HG03139 (cell line): ENCODE measurements around the gene TSPAN9.

ENCODE experiments used
- ATAC-seq: cut with Tn5 transposase; IDR thresholded peaks from one replicate; pipeline ENCODE4 v1.9.1; 2021; ENCODE audit not compliant: unreplicated experiment

TSPAN9 gene

DNA sequence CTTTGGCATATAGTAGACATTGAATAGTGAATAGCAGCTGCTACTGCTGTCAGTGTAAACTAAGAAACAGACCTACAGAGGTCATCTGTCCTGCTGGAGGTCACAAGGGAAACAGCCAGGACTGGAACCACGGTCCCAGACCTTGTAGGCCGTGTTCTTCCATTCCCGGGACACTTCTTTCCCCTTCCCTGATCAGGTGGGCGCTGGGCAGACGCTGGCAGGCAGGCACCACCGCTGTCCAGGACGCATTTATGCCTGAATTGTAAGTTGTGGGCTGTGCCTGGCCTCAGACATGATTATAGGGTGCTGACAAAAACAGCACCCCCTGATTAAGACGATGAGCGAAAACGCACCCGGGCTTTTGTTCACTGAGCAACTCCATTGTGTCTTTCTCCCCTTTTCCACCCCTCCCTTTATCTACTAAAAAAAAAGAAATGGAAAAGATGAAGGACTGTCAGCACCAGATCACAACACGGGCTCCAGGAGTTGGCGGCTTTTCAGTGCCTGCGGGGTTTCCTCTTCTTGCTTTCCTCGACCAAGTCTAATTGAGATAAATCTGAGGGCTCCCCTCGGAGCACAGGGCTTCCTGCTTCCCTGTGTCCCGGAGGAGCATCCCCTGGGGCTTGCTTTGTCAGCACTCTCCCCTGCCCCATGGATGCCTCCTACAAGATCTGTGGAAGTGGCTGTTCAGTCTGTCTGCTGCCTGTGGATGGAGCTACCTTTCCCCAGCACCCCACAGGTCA, 80.6 kb downstream of the TSPAN9 start:
- no peak for ATAC-seq

DNA sequence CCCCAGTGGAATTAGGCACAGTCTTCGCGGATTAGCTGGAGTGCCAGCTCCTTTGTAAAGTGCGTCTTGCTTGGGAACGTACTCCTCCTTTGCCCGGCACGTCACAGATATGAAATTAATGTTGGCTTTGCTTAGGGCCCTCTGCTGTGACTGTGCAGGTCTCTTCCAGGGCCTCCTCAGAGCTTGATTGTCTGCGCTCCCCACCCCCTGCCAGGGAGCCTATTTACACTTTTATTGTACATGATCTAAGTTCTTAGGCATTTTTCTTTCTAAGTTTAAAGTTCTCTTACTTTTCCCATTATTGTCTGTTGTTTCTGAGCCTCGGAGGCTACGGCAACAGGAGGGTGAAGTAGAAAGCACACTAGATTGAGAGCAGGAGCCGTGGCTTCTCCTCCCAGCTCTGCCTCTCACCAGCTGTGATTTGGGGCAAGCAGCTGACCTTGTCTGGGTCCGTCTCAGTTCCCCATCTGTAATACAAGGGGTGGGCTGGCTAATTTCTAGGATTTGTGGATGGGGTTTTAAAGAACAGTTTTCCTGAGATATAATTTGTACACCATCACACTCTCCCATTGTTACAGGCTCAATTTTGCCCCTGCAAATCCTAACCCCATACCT, 81.8 kb downstream of the TSPAN9 start:
- no peak for ATAC-seq

DNA sequence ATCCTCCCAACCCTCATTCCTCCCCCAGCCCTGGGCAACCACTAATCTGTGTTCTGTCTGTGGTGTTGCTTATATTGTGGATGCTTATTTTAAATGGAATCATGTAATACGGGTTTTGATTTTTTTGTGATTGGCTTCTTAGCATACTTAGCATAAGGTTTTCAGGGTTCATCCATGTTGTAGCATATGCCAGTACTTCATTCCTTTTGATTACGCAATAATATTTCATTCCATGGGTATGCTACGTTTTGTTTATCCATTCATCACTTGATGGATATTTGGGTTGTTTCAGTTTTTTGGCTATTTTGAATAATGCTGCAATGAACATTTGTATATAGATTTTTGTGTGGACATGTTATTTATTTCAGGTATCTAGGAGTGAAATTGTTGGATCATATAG, 82.9 kb downstream of the TSPAN9 start:
- ATAC-seq: no peak

DNA sequence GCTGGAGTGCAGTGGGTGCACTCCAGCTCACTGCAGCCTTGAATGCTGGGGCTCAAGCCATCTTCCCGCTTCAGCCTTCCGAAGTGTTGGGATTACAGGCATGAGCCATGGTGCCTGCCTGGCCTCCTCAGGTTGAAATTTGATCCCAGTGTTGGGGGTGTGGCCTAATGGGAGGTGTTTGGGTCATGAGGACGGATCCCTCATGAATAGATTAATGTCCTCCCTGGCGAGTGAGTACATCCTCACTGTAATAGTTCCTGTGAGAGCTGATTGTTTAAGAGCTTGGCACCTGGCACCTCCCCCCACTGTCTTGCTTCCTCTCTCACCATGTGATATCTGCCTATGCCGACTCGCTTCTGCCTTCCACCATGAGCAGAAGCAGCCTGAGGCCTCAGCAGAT, 84.7 kb downstream of the TSPAN9 start:
- no peak for ATAC-seq

DNA sequence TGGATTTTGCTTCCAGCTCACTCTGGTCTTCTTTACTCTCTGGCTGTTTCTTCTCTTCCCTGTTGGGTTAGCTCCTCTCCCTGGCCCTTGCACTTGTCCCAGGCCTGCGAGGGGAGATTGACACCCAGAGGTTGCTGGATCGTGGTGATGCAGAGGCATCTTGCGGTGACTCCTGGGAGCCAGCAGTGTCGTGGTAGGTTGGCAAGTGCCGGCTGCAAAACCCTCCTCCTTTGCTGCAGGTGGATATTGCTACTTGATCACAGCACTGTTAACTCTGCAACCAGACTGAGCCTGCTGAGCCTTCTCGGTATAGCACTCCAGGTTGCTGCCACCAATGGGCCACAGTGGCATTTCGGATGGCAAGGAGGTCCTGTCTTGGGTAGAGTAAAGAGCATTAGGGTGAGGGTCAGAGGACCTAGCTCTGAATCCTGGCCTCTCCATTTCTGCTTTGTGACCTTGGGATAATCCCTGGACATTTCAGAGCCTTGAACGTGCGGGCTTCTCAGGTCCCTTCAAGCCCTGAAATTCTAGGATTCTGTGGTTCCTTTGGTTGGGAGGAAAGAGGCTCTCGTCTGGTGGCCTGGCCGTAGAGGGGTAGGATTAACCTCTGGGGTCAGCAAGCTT, 87.4 kb downstream of the TSPAN9 start:
- ATAC-seq: no peak

DNA sequence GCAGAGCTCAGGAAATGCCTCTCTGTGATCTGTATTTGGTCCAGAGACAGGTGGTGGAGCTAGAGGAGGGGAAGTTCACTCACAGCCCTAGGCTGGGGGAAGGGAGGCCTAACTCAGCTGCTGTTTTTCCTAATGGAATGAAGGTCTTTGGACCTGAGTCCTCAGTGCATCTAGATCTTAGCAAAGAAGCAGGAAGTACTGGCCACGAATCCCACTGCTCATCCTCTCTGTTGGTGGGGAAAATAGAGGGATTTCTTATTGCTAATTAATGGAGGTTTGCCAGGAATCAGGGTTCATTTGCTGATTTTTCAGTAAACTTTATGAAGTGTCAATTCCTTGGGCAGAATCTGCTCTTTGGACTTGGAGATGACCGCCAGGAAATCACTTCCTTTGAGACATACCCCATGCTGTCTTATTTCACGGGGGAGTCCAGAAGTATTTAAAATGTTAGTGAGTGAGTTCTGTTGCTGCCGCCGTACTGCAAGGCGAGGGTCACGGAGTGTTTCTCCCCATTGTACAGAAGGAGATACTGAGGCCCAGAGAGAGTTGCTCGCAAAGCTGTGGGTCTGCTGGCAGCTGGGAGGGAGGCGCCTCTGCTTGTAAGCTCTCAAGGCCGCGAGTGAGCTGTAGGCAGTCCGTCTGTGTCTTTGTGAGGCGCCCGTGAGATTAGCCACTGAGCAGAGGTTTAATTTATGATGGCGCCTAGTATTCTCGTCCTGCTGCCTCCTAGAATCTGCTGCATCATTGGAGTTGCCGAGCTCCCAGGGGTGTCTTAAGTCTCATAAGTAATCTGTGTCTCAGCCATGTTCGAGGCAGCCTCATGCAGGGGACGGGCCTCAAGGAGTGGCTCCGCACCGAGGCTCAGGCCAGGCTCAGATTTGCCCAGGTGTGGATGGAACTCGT, 88.2 kb downstream of the TSPAN9 start:
- no peak for ATAC-seq

DNA sequence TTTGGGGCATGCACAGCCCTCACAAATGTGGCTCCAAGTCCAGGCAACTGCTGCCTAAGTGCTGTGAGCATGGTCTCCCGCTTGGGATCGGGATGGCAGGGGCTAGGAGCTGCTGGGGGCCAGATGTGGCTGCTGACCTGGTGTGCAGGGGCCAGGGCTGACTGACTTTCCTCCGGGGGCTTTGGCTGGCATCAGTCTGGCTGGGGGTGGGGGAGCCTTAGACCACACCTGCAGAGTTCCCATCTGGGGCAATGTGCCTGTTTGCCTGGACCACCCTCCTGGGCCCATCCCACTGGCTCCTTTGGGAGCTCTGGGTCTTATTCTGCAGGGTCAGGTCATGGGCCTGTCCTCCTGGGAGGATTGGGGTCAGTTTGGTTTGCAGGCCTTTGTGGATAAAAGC, 90.5 kb downstream of the TSPAN9 start:
- ATAC-seq: no peak

DNA sequence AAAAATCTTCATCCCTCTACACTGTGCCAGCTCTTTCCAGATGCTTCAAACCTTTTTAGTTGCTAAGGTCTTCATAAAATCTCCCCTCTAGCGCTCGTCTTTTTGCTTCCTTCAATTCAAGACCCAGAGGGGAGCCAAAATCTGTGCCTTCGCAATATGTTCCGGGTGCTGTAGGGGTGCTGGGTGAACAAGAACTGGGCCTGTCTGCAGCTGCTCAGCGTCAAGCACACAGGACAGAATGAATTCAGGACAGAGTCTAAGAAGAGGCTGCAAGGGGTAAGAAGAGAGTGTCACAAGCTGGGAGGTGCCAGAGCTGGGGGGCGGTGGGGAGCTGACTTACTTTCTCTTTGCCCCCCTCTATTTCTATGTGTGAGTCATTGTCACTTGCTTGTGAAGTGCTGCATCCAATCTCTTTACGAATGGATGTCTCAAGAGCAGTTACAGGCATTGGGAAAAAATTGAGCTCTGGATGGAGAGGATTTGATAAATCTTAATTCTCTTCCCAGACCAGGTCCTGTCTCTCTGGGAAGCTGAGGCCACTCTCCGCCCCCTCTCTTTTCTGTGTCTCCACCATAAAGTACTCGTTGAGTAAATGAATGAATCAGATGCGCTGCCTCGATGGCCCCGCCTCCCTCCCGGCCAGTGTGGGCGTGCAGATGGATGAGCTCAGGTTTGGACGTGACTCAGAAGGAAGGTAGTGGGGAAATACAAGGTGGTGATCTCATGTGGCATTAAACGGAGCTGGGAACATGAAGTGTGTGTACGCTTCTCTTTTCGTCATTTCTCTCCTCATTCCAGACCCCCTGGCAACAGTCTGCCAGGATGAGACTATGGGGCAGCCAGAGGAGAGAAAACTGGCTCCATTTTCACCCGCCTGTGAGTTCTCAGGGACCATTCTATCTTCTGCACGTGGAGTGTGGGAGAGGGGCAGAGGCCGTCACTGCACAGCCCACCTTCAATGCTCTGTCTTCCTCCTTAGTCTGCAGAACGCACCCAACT, 91.3 kb downstream of the TSPAN9 start:
- no peak for ATAC-seq

DNA sequence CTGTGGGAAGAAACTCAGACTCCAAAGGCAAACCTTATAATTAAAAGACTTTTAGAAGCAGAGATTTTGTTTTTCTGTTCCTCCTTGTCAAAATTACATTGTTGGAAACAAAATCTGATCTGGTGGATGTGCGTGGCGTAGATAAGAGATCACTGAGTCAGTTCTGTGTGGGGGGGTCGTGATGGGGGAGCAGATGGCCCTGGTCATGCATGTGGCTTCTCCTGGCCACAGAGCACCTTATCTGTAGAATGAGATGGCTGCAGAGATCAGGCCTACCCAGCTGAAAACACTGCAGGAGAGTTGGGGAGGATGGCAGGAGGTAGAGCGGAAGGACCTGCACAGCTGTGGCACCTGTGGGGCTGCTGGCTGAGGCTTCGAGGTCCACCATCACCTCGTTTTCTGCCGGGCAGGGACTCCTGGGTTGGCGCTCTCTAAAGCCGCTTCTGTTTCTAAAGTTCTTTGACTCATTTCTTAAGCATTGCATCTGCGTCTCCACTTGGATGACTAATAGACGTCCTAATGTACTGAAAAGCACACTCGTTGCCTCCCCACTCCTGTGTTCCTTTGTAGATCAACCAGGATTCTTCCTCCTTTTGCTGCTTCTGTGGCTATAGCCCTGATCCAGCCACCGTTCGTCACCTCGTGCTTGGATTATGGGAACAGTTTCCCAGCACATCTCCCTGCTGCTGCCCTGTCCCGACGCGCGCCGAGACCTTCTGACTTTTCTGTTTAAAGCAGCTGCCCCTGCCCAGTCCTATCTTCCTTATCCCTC, 93.4 kb downstream of the TSPAN9 start:
- no peak for ATAC-seq

DNA sequence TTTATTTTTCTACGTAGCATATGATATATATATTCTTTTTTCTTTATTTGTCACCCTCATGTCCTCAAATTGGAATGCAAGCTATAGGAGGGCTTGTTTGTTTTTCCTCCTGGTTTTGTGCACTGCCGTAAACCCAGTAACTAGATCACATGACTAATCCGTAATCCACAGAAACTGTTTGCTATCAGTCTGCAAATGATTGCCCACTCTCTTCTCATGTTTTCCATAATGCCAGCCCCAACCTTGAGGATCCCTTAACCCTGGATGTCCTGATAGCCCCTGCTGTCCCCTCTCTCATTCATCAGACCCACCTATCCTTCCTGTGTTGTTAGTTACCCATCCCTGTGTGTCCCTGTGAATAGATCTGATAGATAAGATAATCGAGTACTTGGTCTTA, 94.0 kb downstream of the TSPAN9 start:
- ATAC-seq: no peak

DNA sequence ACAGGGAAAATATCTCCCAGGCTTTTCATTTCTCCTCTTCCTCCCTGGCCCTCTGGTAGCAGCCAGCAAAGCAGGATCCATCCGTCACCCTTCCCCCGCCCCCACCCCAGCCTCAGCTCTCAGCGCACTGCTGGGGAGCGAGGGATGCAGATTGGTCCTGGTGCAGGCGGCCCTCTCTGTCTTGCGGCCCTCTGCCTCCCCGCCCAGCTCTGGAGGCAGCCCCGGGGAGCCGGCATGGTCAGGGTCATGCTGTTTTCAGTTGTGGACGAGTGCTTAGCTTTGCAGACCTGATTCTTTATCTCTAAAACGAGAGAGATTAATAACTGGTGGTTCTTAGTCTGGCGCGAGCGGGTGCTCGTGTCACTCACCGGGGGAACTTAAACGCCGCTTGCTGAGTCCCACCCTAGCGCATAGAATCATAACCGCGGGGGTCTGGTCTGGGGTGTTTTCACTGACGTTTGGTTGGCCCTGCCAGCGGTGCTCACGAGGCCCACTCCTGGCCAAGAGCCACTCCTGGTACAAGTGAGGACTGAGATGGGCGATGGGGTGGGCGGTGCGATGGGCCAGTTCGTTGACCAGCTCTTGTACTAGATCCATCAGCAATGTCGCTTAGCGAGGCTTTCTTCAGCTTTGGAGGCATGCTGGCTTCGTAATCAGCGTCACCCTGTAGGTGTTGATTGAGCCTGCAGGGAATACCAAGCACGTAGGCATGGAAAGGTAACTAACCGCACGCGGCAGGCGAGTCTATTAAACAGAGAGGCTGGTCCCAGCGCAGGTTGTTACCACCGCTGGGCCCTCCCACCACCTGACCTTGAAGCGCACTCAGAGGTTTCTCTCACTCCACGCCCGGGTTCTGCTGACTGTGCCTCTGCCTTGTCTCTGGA, 95.2 kb downstream of the TSPAN9 start:
- no peak for ATAC-seq

DNA sequence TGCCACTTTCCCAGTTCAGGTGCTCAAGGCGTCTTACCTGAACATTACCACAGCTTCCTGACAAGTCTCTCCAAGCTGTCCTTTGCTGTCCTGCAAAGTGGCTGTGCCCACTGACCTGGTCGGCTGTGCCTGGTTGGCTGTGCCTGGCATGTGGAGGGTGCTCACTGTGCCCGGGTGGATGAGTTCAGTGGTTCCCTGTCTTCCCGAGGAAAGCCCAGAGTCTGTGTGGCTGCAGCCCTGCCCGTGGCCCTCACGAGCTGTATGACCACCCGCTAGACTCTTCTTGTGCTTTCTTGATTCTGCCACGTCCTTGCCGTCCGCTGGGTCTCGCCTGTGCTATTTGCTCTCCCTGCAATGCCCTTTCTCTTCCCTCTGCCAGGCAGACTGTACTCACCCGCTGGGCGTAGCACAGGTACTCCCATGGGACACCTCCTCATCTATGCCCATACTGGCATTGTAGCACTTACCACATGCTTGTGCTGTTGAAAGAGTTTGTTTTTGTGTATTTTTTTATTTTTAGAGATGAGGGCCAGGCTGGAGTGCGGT, 95.9 kb downstream of the TSPAN9 start:
- no peak for ATAC-seq

DNA sequence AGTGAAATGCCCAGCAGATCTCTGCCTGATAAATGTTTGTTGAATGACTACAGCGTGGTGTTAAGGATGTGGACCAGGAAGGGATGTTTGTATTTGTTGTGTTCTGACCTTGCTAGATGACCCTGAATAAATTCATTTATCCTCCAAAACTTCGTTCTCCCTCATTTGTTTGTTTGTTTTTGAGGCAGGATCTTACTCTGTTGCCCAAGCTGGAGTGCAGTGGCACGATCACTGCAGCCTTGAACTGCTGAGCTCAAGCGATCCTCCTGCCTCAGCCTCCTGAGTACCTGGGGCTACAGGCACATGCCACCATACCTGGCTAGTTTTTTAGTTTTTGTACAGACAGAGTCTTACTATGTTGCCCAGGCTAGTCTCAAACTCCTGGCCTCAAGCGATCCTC, 96.7 kb downstream of the TSPAN9 start:
- ATAC-seq: no peak

DNA sequence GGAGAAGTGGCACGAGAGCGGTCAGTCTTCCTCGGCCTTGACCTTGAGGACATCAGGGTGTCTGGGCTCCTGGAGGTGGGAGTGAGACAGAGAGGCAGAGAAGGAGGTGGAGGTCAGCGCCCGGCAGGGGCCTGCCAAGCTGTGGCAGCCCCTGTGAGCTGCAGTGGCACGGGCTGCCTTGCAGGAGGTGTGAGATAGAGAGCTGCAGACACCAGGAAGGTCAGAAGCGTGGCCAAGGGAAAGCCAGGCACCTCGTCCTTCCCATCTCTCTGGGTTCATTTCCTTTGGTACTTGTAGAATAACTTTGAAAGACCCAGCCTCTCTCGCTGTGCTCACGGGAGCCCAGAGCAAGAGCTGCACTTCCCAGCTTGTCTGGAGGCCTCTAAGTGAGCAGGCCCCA, 98.1 kb downstream of the TSPAN9 start:
- ATAC-seq: no peak

DNA sequence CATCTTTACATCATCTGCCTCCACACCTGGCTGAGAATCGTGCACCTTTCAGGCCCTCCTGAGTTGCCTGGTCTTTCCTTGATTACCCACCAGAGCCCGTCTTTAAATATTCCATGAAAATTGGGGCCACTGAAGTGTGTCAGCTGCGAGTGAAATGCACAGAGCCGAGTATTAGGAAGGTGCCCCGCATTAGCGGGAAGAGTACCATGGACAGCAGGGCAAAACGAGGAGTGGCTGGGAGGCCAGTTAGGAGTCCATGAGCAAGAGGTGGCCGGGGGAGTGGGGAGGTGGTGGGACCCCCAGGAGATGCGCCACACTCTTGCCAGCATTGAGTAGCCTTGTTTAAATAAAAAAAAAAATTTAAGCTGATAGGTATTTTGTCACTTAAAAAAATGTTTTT, 99.6 kb downstream of the TSPAN9 start:
- no peak for ATAC-seq

DNA sequence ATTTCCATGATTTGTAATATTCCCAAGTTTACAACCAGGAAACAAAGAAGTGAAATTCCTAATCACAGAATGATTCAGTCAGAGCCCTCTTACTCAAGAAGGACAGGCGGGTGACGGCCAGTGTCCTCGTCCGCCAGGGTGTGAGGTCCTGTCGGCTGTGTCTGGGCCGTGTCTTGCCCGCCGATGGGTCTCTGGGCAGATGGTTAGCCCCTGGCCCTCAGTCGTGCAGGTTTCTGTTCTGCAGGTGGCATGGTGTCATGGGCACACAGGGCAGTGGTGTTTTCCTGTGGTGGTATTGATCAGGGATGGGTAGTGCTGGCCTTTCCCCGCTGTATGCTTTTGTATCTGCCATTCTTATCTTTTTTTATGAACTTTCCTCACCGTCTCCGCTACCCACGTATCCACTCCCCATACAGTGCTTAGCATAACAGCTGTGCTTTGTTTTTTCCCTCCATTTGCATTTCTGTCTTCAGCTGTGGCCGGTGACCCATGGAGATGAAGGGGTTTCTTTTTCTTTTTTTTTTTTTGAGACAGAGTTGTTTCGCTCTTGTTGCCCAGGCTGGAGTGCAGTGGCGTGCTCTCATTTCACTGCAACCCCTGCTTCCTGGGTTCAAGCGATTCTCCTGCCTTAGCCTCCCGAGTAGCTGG, 100.7 kb downstream of the TSPAN9 start:
- no peak for ATAC-seq

DNA sequence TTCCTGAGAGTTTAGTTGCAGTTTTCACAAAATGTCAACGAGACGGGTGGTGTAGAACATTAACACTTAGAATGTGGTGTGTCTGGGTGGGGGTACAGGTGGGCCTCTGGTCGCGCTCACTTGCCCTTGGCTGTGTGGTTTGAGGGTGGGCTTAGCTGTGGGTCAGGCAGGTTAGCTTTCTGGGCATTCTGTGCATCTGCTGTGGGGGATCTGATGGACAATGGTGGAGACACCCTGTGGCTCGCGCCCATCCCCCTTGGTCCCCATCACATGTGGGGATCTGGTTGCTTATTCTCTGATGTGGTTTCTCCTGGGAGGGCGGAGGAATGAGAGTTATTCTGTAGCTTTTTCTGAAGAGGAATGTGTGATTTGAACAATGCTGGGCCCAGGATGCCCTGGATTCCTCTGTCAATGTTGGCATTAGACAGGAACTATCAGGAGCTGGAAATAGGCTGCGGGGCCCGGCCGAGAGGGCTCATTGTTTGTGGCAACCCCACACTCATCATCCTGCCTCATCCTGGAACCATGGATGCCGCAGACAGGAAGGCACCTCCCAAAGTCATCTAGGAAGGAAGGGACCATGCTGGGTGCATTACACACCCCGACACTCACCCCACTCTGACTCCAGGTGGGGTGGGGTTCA, 101.6 kb downstream of the TSPAN9 start:
- no peak for ATAC-seq
